ENCODE data around the gene LGALS9B.
"Not testable (repeated sequence)": the region's sequence is repeated elsewhere in the genome, so short reads cannot be mapped to it uniquely, and the experiment has no call there.

LGALS9B gene

DNA sequence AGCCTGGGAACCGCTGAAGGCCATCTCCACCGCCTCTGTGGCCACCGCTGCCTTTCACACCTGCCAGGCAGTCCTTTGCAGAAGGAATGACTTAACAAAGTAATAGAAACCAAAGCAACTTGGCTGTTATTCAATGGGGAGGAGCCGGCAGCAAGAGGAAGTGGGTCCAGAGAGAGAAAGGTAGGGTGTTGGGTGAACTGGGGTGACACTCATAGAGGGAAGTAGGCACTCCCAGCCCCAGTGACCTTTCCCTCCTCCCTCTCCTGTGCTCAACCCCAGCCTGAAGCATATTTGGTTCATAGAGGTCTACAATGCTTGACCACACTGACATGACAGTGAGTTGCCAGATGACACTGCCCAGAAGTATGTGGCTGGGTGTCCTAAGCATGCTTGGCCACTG, at the start of gene LGALS9B:
LGALS9B (minus strand) TSS at position 93 of the 400 bp plus-strand sequence; CDS start at position 24, 69 bp downstream.
- not testable (repeated sequence) for H3K36me3 ChIP-seq (ENCODE audit: control insufficient read depth in 1 of 2, insufficient read depth in 2 of 2, low read length in 2 of 2); H3K27ac ChIP-seq (ENCODE audit: low read length); H3K27me3 ChIP-seq (ENCODE audit: low read depth, low read length); H3K4me3 ChIP-seq (ENCODE audit: low read depth in 1 of 2, low read length in 2 of 2); H3K9me3 ChIP-seq (ENCODE audit: control insufficient read depth in 1 of 2, low read length in 2 of 2); H3K4me1 ChIP-seq (ENCODE audit: control insufficient read depth in 1 of 2, insufficient read depth in 2 of 2, low read length in 2 of 2)

DNA sequence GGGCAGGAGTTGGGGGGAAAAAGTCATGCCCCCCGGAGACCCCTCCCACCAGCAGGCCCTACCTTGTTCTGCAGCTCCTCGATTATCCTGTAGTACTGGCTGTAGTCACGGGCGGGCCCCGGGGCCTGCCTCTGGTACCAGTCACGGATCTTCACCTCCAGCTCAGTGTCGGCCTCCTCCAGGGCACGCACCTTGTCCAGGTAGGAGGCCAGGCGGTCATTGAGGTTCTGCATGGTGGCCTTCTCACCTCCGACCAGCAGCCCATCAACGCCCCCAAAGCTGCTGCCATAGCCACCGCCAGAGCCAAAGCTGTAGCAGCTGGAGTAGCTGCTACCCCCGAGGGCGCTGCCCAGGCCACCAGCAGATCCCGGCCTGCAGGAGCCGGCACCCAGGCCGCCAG, 49.6 kb upstream of the LGALS9B start:
- H3K27me3 ChIP-seq (ENCODE audit: low read depth, low read length); H3K9me3 ChIP-seq (ENCODE audit: control insufficient read depth in 1 of 2, low read length in 2 of 2); H3K36me3 ChIP-seq (ENCODE audit: control insufficient read depth in 1 of 2, insufficient read depth in 2 of 2, low read length in 2 of 2); H3K4me1 ChIP-seq (ENCODE audit: control insufficient read depth in 1 of 2, insufficient read depth in 2 of 2, low read length in 2 of 2); H3K4me3 ChIP-seq (ENCODE audit: low read depth in 1 of 2, low read length in 2 of 2); H3K27ac ChIP-seq (ENCODE audit: low read length): not testable (repeated sequence)

DNA sequence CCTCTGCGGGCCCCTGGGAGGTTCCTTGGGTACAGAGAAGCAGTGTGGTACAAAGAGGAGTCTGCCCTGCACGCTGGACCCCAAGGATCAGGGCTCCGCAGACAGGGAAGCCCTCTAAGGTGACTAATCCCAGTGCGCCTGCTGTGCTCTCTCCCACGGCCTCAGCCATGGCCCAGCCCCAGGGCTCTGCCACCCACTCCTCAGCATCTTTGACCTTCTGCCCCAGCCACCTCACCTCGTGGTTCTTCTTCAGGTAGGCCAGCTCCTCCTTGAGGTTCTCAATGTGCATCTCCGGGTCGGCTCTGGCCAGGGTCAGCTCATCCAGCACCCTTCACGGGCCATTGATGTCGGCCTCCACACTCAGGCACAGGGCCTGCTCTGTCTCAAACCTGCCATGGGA, 47.8 kb upstream of the LGALS9B start:
- H3K4me1 ChIP-seq (ENCODE audit: control insufficient read depth in 1 of 2, insufficient read depth in 2 of 2, low read length in 2 of 2); H3K4me3 ChIP-seq (ENCODE audit: low read depth in 1 of 2, low read length in 2 of 2); H3K27ac ChIP-seq (ENCODE audit: low read length); H3K27me3 ChIP-seq (ENCODE audit: low read depth, low read length); H3K9me3 ChIP-seq (ENCODE audit: control insufficient read depth in 1 of 2, low read length in 2 of 2); H3K36me3 ChIP-seq (ENCODE audit: control insufficient read depth in 1 of 2, insufficient read depth in 2 of 2, low read length in 2 of 2): not testable (repeated sequence)

DNA sequence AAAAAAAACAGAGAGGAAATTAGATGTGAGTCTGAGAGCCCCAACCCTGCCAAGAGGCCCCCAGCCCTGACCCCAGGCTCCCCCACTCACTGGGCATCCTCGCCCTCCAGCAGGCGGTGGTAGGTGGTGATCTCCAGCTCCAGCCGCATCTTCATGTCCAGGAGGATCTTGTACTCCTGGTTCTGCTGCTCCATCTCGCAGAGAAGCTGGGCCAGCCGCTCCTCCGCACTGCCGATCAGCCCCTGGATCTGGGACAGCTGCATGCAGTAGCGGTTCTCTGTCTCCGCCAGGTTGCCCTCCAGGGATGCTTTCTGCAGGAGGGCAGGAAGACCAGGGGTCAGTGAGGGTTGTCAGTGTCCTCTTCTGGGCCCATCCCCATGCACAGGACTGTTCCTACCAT, 46.2 kb upstream of the LGALS9B start:
- H3K36me3 ChIP-seq (ENCODE audit: control insufficient read depth in 1 of 2, insufficient read depth in 2 of 2, low read length in 2 of 2); H3K4me1 ChIP-seq (ENCODE audit: control insufficient read depth in 1 of 2, insufficient read depth in 2 of 2, low read length in 2 of 2); H3K27me3 ChIP-seq (ENCODE audit: low read depth, low read length); H3K9me3 ChIP-seq (ENCODE audit: control insufficient read depth in 1 of 2, low read length in 2 of 2); H3K27ac ChIP-seq (ENCODE audit: low read length); H3K4me3 ChIP-seq (ENCODE audit: low read depth in 1 of 2, low read length in 2 of 2): not testable (repeated sequence)

DNA sequence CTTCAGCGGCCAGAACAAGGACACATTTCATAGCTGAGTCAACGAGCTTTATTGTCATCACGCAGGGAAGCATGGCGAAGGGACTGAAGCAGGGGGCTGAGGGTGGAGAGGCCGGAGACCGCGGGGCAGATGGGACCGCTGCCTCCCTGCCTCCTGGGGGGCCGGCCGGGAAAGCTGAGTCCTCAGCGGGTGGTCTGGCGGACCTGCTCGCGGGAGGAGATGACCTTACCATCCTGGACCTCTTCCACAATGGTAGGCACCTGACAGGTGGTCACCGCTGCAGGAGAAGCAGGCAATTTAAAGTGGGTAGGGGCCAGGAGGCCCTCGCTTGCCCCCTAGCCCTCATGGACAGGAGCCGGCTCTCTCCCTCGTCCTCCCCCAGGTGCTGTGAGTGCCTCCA, 45.0 kb upstream of the LGALS9B start:
- H3K27me3 ChIP-seq (ENCODE audit: low read depth, low read length); H3K4me1 ChIP-seq (ENCODE audit: control insufficient read depth in 1 of 2, insufficient read depth in 2 of 2, low read length in 2 of 2); H3K4me3 ChIP-seq (ENCODE audit: low read depth in 1 of 2, low read length in 2 of 2); H3K9me3 ChIP-seq (ENCODE audit: control insufficient read depth in 1 of 2, low read length in 2 of 2); H3K27ac ChIP-seq (ENCODE audit: low read length); H3K36me3 ChIP-seq (ENCODE audit: control insufficient read depth in 1 of 2, insufficient read depth in 2 of 2, low read length in 2 of 2): not testable (repeated sequence)

DNA sequence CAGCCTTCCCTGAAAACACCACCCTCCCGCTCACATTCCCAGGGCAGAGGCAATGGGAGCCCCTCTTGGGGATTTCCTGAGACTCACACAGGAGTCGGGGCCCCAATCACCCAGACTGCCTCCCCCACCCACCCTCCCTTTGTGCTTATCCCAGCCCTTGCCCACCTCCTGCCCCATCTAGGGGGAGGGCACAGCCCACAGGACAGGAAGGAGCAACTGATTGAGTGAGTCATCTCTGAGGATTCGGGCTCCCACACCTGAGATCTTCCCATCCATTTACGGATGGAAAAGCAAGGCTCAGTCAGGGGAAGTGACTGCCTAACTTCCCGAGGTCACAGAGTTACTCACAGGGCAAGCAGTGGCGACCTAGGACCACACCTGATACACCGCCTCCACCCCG, 44.4 kb upstream of the LGALS9B start:
- H3K36me3 ChIP-seq (ENCODE audit: control insufficient read depth in 1 of 2, insufficient read depth in 2 of 2, low read length in 2 of 2); H3K4me3 ChIP-seq (ENCODE audit: low read depth in 1 of 2, low read length in 2 of 2); H3K27me3 ChIP-seq (ENCODE audit: low read depth, low read length); H3K4me1 ChIP-seq (ENCODE audit: control insufficient read depth in 1 of 2, insufficient read depth in 2 of 2, low read length in 2 of 2); H3K9me3 ChIP-seq (ENCODE audit: control insufficient read depth in 1 of 2, low read length in 2 of 2); H3K27ac ChIP-seq (ENCODE audit: low read length): not testable (repeated sequence)

DNA sequence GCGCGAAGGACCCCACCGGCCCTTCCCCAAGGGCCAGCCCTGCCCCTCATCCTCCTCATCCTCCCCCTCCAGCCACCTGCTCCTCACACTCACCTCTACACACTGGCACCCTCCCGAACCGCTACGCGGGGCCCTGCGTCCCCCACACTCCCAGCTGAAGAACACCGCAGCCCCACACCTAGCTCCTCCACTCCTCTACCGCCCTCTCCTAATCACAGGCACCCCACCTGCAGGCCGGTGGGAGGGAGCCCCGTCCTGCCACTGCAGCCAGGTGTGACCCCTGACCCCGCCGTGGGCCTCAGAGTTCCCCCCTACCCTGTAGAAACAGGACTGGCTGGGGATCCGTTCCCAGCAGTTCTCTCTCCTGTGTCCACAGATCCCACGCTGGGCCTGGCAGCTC, 38.0 kb upstream of the LGALS9B start:
- not testable (repeated sequence) for H3K36me3 ChIP-seq (ENCODE audit: control insufficient read depth in 1 of 2, insufficient read depth in 2 of 2, low read length in 2 of 2); H3K27ac ChIP-seq (ENCODE audit: low read length); H3K9me3 ChIP-seq (ENCODE audit: control insufficient read depth in 1 of 2, low read length in 2 of 2); H3K4me3 ChIP-seq (ENCODE audit: low read depth in 1 of 2, low read length in 2 of 2); H3K4me1 ChIP-seq (ENCODE audit: control insufficient read depth in 1 of 2, insufficient read depth in 2 of 2, low read length in 2 of 2); H3K27me3 ChIP-seq (ENCODE audit: low read depth, low read length)

DNA sequence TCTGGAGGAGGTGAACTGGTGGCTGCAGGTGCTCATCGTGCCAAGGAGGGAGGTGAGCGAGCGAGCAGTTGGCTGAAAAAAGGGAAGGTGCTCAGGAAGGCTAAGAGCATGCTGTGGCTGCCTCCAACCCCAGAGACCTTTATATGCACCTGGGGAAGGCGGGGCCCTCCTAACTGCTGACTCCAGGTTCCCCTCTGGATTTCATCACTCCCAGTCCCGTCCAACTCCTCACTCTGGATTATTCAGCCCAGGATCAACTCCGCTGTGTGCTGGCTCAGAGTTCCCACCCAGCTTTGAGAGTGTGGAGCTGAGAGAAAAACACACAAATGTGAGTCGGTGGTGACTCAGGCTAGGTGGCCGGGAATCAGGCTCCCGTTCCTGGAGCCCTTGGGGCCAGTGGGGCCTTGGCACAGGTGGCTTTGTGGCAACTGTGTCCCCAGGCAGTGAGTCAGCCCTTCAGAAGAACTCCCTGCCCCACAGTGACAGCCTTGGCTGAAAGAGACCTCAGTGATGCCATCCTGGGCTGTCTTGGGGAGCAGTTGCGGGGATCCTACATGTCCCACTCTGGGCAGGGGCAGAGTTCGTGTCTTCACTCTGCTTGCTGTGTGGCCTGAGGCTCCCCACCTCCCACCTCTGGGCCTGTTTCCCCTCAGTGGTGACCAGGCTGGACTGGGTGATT, 37.2 kb upstream of the LGALS9B start:
- not testable (repeated sequence) for H3K36me3 ChIP-seq (ENCODE audit: control insufficient read depth in 1 of 2, insufficient read depth in 2 of 2, low read length in 2 of 2); H3K4me3 ChIP-seq (ENCODE audit: low read depth in 1 of 2, low read length in 2 of 2); H3K27ac ChIP-seq (ENCODE audit: low read length); H3K4me1 ChIP-seq (ENCODE audit: control insufficient read depth in 1 of 2, insufficient read depth in 2 of 2, low read length in 2 of 2); H3K9me3 ChIP-seq (ENCODE audit: control insufficient read depth in 1 of 2, low read length in 2 of 2); H3K27me3 ChIP-seq (ENCODE audit: low read depth, low read length)

DNA sequence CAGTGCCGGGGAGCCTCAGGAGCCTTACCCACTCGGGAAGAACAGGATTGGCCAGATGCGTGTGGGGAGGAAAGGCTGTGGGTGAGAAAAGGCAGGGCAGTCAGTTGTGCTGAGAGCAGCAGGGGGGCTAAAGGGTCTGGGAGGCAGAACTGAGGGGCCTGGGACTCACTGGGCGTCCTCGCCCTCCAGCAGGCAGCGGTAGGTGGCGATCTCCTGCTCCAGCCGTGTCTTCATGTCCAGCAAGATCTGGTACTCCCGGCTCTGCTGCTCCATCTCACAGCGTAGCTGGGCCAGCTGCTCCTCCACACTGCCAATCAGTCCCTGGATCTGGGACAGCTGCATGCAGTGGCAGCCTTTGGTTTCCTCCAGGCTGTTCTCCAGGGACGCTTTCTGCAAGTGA, 34.6 kb upstream of the LGALS9B start:
- not testable (repeated sequence) for H3K9me3 ChIP-seq (ENCODE audit: control insufficient read depth in 1 of 2, low read length in 2 of 2); H3K36me3 ChIP-seq (ENCODE audit: control insufficient read depth in 1 of 2, insufficient read depth in 2 of 2, low read length in 2 of 2); H3K4me1 ChIP-seq (ENCODE audit: control insufficient read depth in 1 of 2, insufficient read depth in 2 of 2, low read length in 2 of 2); H3K27me3 ChIP-seq (ENCODE audit: low read depth, low read length); H3K4me3 ChIP-seq (ENCODE audit: low read depth in 1 of 2, low read length in 2 of 2); H3K27ac ChIP-seq (ENCODE audit: low read length)

DNA sequence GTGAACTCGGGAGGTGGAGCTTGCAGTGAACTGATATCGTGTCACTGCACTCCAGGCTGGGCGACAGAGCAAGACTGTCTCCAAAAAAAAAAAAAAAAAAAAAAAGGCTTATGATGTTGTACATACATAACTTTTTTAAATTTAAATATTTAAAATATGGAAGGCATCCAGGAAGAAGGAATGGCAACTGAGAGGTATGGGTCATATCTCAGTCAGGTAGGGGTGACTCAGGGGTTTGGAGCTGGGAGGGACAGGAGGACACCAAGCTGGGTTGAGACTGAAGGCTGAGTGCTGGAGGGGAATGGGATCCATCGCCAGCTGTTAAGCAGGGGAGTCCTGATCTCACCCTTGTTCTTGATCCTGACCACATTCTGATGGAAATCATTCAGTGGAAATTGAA, 33.0 kb upstream of the LGALS9B start:
- not testable (repeated sequence) for H3K36me3 ChIP-seq (ENCODE audit: control insufficient read depth in 1 of 2, insufficient read depth in 2 of 2, low read length in 2 of 2); H3K4me3 ChIP-seq (ENCODE audit: low read depth in 1 of 2, low read length in 2 of 2); H3K27me3 ChIP-seq (ENCODE audit: low read depth, low read length); H3K9me3 ChIP-seq (ENCODE audit: control insufficient read depth in 1 of 2, low read length in 2 of 2); H3K27ac ChIP-seq (ENCODE audit: low read length); H3K4me1 ChIP-seq (ENCODE audit: control insufficient read depth in 1 of 2, insufficient read depth in 2 of 2, low read length in 2 of 2)

DNA sequence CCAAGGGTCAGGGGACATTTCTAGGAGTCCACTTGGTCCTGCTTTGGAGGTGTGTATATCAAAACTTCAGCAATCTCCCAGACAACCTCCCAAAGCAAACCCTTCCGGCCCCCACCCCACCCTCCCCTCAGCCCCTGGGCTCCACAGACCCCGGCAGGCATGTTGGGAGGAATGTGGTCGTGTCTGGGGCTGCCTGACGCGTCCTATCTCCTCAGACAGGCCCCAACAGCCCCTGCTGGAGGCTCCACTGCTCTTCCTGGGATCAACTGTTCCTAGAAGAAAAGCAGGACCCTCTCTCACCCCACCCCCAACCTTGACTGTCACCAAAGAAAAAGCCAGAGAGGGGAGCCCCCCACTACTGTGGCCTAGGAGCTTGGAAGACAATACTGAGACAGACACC, 28.1 kb upstream of the LGALS9B start:
- not testable (repeated sequence) for H3K4me3 ChIP-seq (ENCODE audit: low read depth in 1 of 2, low read length in 2 of 2); H3K36me3 ChIP-seq (ENCODE audit: control insufficient read depth in 1 of 2, insufficient read depth in 2 of 2, low read length in 2 of 2); H3K27me3 ChIP-seq (ENCODE audit: low read depth, low read length); H3K9me3 ChIP-seq (ENCODE audit: control insufficient read depth in 1 of 2, low read length in 2 of 2); H3K27ac ChIP-seq (ENCODE audit: low read length); H3K4me1 ChIP-seq (ENCODE audit: control insufficient read depth in 1 of 2, insufficient read depth in 2 of 2, low read length in 2 of 2)

DNA sequence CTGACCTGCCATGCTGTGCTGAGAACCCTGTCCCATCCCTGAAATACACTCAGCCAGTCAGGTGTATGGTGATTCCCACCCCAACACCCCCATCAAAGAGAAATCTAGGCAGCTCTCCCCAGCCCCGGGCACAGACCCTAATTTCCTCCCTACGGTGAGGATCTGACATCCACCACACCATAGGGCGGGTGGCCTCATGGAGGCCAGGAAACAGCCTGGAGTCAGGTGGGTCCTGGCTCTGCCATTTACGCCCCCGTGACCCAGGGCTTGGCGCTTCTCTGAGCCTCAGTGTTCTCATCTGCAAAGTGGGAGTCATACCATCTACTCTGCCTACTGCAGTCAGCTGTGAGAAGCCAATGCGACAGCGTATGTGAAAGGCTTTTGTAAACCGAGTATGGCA, 27.4 kb upstream of the LGALS9B start:
- not testable (repeated sequence) for H3K27me3 ChIP-seq (ENCODE audit: low read depth, low read length); H3K4me3 ChIP-seq (ENCODE audit: low read depth in 1 of 2, low read length in 2 of 2)

More for the DNA sequence above, 27.4 kb upstream of the LGALS9B start:
- not testable (repeated sequence) for H3K27ac ChIP-seq (ENCODE audit: low read length); H3K4me1 ChIP-seq (ENCODE audit: control insufficient read depth in 1 of 2, insufficient read depth in 2 of 2, low read length in 2 of 2); H3K36me3 ChIP-seq (ENCODE audit: control insufficient read depth in 1 of 2, insufficient read depth in 2 of 2, low read length in 2 of 2); H3K9me3 ChIP-seq (ENCODE audit: control insufficient read depth in 1 of 2, low read length in 2 of 2)

Data from muscle layer of duodenum (tissue), 2 donors.